ENCODE data around the gene RPL3.
"Not testable (repeated sequence)": the region's sequence is repeated elsewhere in the genome, so short reads cannot be mapped to it uniquely, and the experiment has no call there.

The RPL3 gene

GRCh38 chr22:39350757-39351688 is 31.6 kb upstream of the RPL3 start:
- Histone ChIP-seq H3K4me1 (ENCODE audit: insufficient read depth, low read length) (peaks cover 21% of the 10 kb centered on the region), H3K4me3 (ENCODE audit: low read depth in 1 of 2, low read length in 2 of 2) (peak overlapping the region; percentile 73 to 76), H3K36me3 (ENCODE audit: insufficient read depth, low read length) (no peaks in the 10 kb centered on the region), H3K27me3 (ENCODE audit: control insufficient read depth in 1 of 2, insufficient read depth in 2 of 2, low read length in 2 of 2) (no peaks in the 10 kb centered on the region), H3K9me3 (ENCODE audit: low read length) (no peaks in the 10 kb centered on the region), H3K9ac (ENCODE audit: low read length) (peak overlapping the region; percentile 61), H3K27ac (ENCODE audit: low read depth, low read length) (peak overlapping the region; percentile 32)

GRCh38 chr22:39349967-39350726 is 30.7 kb upstream of the RPL3 start, which contains the start of gene SYNGR1:
Gene SYNGR1, plus strand, starts transcription at chr22:39349991. Its CDS starts 20 bp downstream, at chr22:39350011.
- peak within 1 kb of the TSS; percentile 76 to 83 for H3K4me3 ChIP-seq (ENCODE audit: low read depth in 1 of 2, low read length in 2 of 2)
- H3K9me3 ChIP-seq (ENCODE audit: low read length) = no peaks in the 10 kb centered on the region
- no peaks in the 10 kb centered on the region for H3K36me3 ChIP-seq (ENCODE audit: insufficient read depth, low read length)
- H3K9ac ChIP-seq (ENCODE audit: low read length) = peak within 1 kb of the TSS; percentile 61
- H3K4me1 ChIP-seq (ENCODE audit: insufficient read depth, low read length) = peaks cover 21% of the 10 kb centered on the region
- peak within 1 kb of the TSS; percentile 65 for H3K27ac ChIP-seq (ENCODE audit: low read depth, low read length)
- no peaks in the 10 kb centered on the region for H3K27me3 ChIP-seq (ENCODE audit: control insufficient read depth in 1 of 2, insufficient read depth in 2 of 2, low read length in 2 of 2)

GRCh38 chr22:39349506-39349966 is 30.1 kb upstream of the RPL3 start:
- peaks cover 21% of the 10 kb centered on the region for H3K4me1 ChIP-seq (ENCODE audit: insufficient read depth, low read length)
- H3K4me3 ChIP-seq (ENCODE audit: low read depth in 1 of 2, low read length in 2 of 2) = peak overlapping the region; percentile 76 to 83
- peak overlapping the region; percentile 53 for H3K9ac ChIP-seq (ENCODE audit: low read length)
- H3K36me3 ChIP-seq (ENCODE audit: insufficient read depth, low read length) = no peaks in the 10 kb centered on the region
- no peaks in the 10 kb centered on the region for H3K9me3 ChIP-seq (ENCODE audit: low read length)
- H3K27me3 ChIP-seq (ENCODE audit: control insufficient read depth in 1 of 2, insufficient read depth in 2 of 2, low read length in 2 of 2) = no peaks in the 10 kb centered on the region
- peak overlapping the region; percentile 65 for H3K27ac ChIP-seq (ENCODE audit: low read depth, low read length)

- Histone ChIP-seq H3K9me3 (ENCODE audit: low read length) (no peaks in the 10 kb centered on the region), H3K4me3 (ENCODE audit: low read depth in 1 of 2, low read length in 2 of 2) (peak overlapping the region; percentile 55 to 83), H3K27ac (ENCODE audit: low read depth, low read length) (peak overlapping the region; percentile 65), H3K36me3 (ENCODE audit: insufficient read depth, low read length) (no peaks in the 10 kb centered on the region), H3K9ac (ENCODE audit: low read length) (peak overlapping the region; percentile 53), H3K27me3 (ENCODE audit: control insufficient read depth in 1 of 2, insufficient read depth in 2 of 2, low read length in 2 of 2) (no peaks in the 10 kb centered on the region), H3K4me1 (ENCODE audit: insufficient read depth, low read length) (peaks cover 21% of the 10 kb centered on the region)
Measured at GRCh38 chr22:39348909-39349505, 29.6 kb upstream of the RPL3 start.

GRCh38 chr22:39345231-39345630 is 25.8 kb upstream of the RPL3 start:
- Histone ChIP-seq H3K36me3 (ENCODE audit: insufficient read depth, low read length) (no peaks in the 10 kb centered on the region), H3K9me3 (ENCODE audit: low read length) (no peaks in the 10 kb centered on the region), H3K4me3 (ENCODE audit: low read depth in 1 of 2, low read length in 2 of 2) (no peak overlapping the region), H3K9ac (ENCODE audit: low read length) (no peak overlapping the region), H3K4me1 (ENCODE audit: insufficient read depth, low read length) (peaks cover 14% of the 10 kb centered on the region), H3K27ac (ENCODE audit: low read depth, low read length) (no peak overlapping the region), H3K27me3 (ENCODE audit: control insufficient read depth in 1 of 2, insufficient read depth in 2 of 2, low read length in 2 of 2) (no peaks in the 10 kb centered on the region)

GRCh38 chr22:39344046-39344390 is 24.6 kb upstream of the RPL3 start:
- Histone ChIP-seq H3K27ac (ENCODE audit: low read depth, low read length) (no peak overlapping the region), H3K36me3 (ENCODE audit: insufficient read depth, low read length) (no peaks in the 10 kb centered on the region), H3K9me3 (ENCODE audit: low read length) (no peaks in the 10 kb centered on the region), H3K4me1 (ENCODE audit: insufficient read depth, low read length) (peaks cover 11% of the 10 kb centered on the region), H3K27me3 (ENCODE audit: control insufficient read depth in 1 of 2, insufficient read depth in 2 of 2, low read length in 2 of 2) (no peaks in the 10 kb centered on the region), H3K4me3 (ENCODE audit: low read depth in 1 of 2, low read length in 2 of 2) (no peak overlapping the region), H3K9ac (ENCODE audit: low read length) (no peak overlapping the region)

- peaks cover 6% of the 10 kb centered on the region for H3K4me1 ChIP-seq (ENCODE audit: insufficient read depth, low read length)
- no peaks in the 10 kb centered on the region for H3K36me3 ChIP-seq (ENCODE audit: insufficient read depth, low read length)
- H3K27me3 ChIP-seq (ENCODE audit: control insufficient read depth in 1 of 2, insufficient read depth in 2 of 2, low read length in 2 of 2) = no peaks in the 10 kb centered on the region
- no peak overlapping the region for H3K27ac ChIP-seq (ENCODE audit: low read depth, low read length)
- H3K4me3 ChIP-seq (ENCODE audit: low read depth in 1 of 2, low read length in 2 of 2) = no peak overlapping the region
- H3K9ac ChIP-seq (ENCODE audit: low read length) = no peak overlapping the region
- no peaks in the 10 kb centered on the region for H3K9me3 ChIP-seq (ENCODE audit: low read length)
Measured at GRCh38 chr22:39343259-39344045, 24.0 kb upstream of the RPL3 start.

- Histone ChIP-seq H3K4me1 (ENCODE audit: insufficient read depth, low read length) (peaks cover 6% of the 10 kb centered on the region), H3K36me3 (ENCODE audit: insufficient read depth, low read length) (no peaks in the 10 kb centered on the region), H3K4me3 (ENCODE audit: low read depth in 1 of 2, low read length in 2 of 2) (no peak overlapping the region), H3K9me3 (ENCODE audit: low read length) (no peaks in the 10 kb centered on the region), H3K27ac (ENCODE audit: low read depth, low read length) (no peak overlapping the region), H3K9ac (ENCODE audit: low read length) (no peak overlapping the region), H3K27me3 (ENCODE audit: control insufficient read depth in 1 of 2, insufficient read depth in 2 of 2, low read length in 2 of 2) (no peaks in the 10 kb centered on the region)
Measured at GRCh38 chr22:39341179-39341578, 21.8 kb upstream of the RPL3 start.

GRCh38 chr22:39339775-39340174 is 20.4 kb upstream of the RPL3 start:
- H3K4me1 ChIP-seq (ENCODE audit: insufficient read depth, low read length); H3K9me3 ChIP-seq (ENCODE audit: low read length): not testable (repeated sequence)

GRCh38 chr22:39336411-39336810 is 17.0 kb upstream of the RPL3 start:
- no peak overlapping the region for H3K27ac ChIP-seq (ENCODE audit: low read depth, low read length)
- no peak overlapping the region for H3K9ac ChIP-seq (ENCODE audit: low read length)
- H3K27me3 ChIP-seq (ENCODE audit: control insufficient read depth in 1 of 2, insufficient read depth in 2 of 2, low read length in 2 of 2) = no peaks in the 10 kb centered on the region
- H3K9me3 ChIP-seq (ENCODE audit: low read length) = no peaks in the 10 kb centered on the region
- no peaks in the 10 kb centered on the region for H3K4me1 ChIP-seq (ENCODE audit: insufficient read depth, low read length)
- no peaks in the 10 kb centered on the region for H3K36me3 ChIP-seq (ENCODE audit: insufficient read depth, low read length)
- H3K4me3 ChIP-seq (ENCODE audit: low read depth in 1 of 2, low read length in 2 of 2) = no peak overlapping the region

More at GRCh38 chr22:39339775-39340174, 20.4 kb upstream of the RPL3 start:
- H3K27ac ChIP-seq (ENCODE audit: low read depth, low read length); H3K27me3 ChIP-seq (ENCODE audit: control insufficient read depth in 1 of 2, insufficient read depth in 2 of 2, low read length in 2 of 2); H3K9ac ChIP-seq (ENCODE audit: low read length); H3K36me3 ChIP-seq (ENCODE audit: insufficient read depth, low read length); H3K4me3 ChIP-seq (ENCODE audit: low read depth in 1 of 2, low read length in 2 of 2): not testable (repeated sequence)

Data from muscle layer of colon (tissue), 2 donors.